SK-N-SH (cell line): ENCODE results near the gene ATP2A3. TPM values are rescaled to one million over a fixed set of nuclear protein-coding genes. Genes with fewer than 3 reads are reported as not detected.

Experiments used
- CTCF ChIA-PET: fragments of 300-600, 350-600 bp; formaldehyde crosslinking; extraction: SDS; loops from one replicate; lab custom pipeline; 2021; lab: Yijun Ruan, JAX
- POLR2A ChIA-PET: fragments of 350-600 bp; sonication (Branson Sonifier 250); formaldehyde crosslinking; extraction: SDS; loops from one replicate; lab custom pipeline; 2020; ENCODE audit warnings: antibody characterized with exemption, inconsistent platforms; lab: Yijun Ruan, JAX
- DNase-seq: peaks from one replicate; pipeline ENCODE4 v3.0.0; 2012
- H2AFZ ChIP-seq: fragments of 200-600 bp; sonication (generic); 2 replicates; pipeline ENCODE4 v1.8.1; 2016; ENCODE audit warnings: antibody characterized with exemption, mild to moderate bottlenecking, low read depth
- H3F3A ChIP-seq: fragments of 200-600 bp; sonication (generic); replicated peaks from 2 replicates; pipeline ENCODE3; 2016; ENCODE audit warnings: antibody characterized with exemption, mild to moderate bottlenecking; ENCODE audit not compliant: insufficient read depth
- H3K27ac ChIP-seq, 2 experiments: fragments of 200-500 bp in 1 of 2; fragments of 200-600 bp in 1 of 2; sonication (Bioruptor generic) in 1 of 2; sonication (generic), shearing (Covaris generic) in 1 of 2; 2 replicates each; pipeline versions ENCODE4 v1.5.1 to v1.6.1; 2014 to 2016; ENCODE audit warnings: low read depth in 2 of 2, inconsistent platforms in 1 of 2, low read length in 1 of 2, mild to moderate bottlenecking in 1 of 2, mixed read lengths in 1 of 2
- H3K27me3 ChIP-seq: fragments of 200-600 bp; sonication (generic), shearing (Covaris generic); 2 replicates; pipeline ENCODE4 v1.6.1; 2016; ENCODE audit warnings: mixed run types; ENCODE audit not compliant: insufficient read depth
- H3K36me3 ChIP-seq, 2 experiments: fragments of 200-500 bp in 1 of 2; fragments of 200-600 bp in 1 of 2; sonication (Bioruptor generic) in 1 of 2; sonication (generic) in 1 of 2; replicated peaks in 1 of 2; 2 replicates each; pipeline versions ENCODE3 to v1.5.1; 2014 to 2016; ENCODE audit warnings: low read length in 1 of 2, mild to moderate bottlenecking in 1 of 2; ENCODE audit not compliant: insufficient read depth in 2 of 2, control insufficient read depth in 1 of 2
- H3K4me1 ChIP-seq, 2 experiments: fragments of 200-500 bp in 1 of 2; fragments of 200-600 bp in 1 of 2; sonication (Bioruptor generic) in 1 of 2; sonication (generic), shearing (Covaris generic) in 1 of 2; 2 replicates each; pipeline versions ENCODE4 v1.5.1 to v1.6.1; 2014 to 2016; ENCODE audit warnings: low read depth in 1 of 2, low read length in 1 of 2, mixed run types in 1 of 2; ENCODE audit not compliant: insufficient read depth in 2 of 2, control insufficient read depth in 1 of 2
- H3K4me2 ChIP-seq: fragments of 200-600 bp; sonication (generic), shearing (Covaris generic); 2 replicates; pipeline ENCODE4 v1.6.1; 2017; ENCODE audit warnings: mixed run types
- H3K4me3 ChIP-seq, 2 experiments: fragments of 200-500 bp in 1 of 2; fragments of 200-600 bp in 1 of 2; sonication (Bioruptor generic) in 1 of 2; sonication (generic), shearing (Covaris generic) in 1 of 2; 2 replicates each; pipeline versions ENCODE4 v1.5.1 to v1.8.1; 2014 to 2016; ENCODE audit warnings: low read depth in 2 of 2, inconsistent platforms in 1 of 2, low read length in 1 of 2, mild to moderate bottlenecking in 1 of 2, mixed read lengths in 1 of 2, moderate library complexity in 1 of 2
- H3K79me2 ChIP-seq: fragments of 200-600 bp; sonication (generic); 2 replicates; pipeline ENCODE4 v1.8.1; 2017; ENCODE audit warnings: mild to moderate bottlenecking; ENCODE audit not compliant: insufficient read depth
- H3K9ac ChIP-seq: fragments of 200-600 bp; sonication (generic); 2 replicates; pipeline ENCODE4 v1.6.1; 2017; ENCODE audit warnings: mixed run types
- H3K9me2 ChIP-seq: fragments of 200-600 bp; sonication (generic); 2 replicates; pipeline ENCODE4 v1.6.1; 2017; ENCODE audit warnings: mixed run types
- H3K9me3 ChIP-seq: fragments of 200-600 bp; sonication (generic); 2 replicates; pipeline ENCODE4 v1.6.1; 2017; ENCODE audit warnings: mixed run types, mild to moderate bottlenecking, moderate library complexity
- H4K20me1 ChIP-seq: fragments of 200-600 bp; sonication (generic); 2 replicates; pipeline ENCODE4 v1.6.1; 2017; ENCODE audit warnings: mild to moderate bottlenecking, mixed run types; ENCODE audit not compliant: insufficient read depth
- CHD2 ChIP-seq: fragments of 150-350 bp; IDR thresholded peaks from 2 replicates; pipeline ENCODE4 v1.6.1; 2018; ENCODE audit warnings: low read length; ENCODE audit not compliant: partially characterized antibody
- EP300 ChIP-seq, 2 experiments: IDR thresholded peaks; 2 replicates each; pipeline versions ENCODE4 v1.4.0 to v1.6.1; 2012; ENCODE audit warnings: borderline replicate concordance in 1 of 2, low read depth in 1 of 2, low read length in 1 of 2
- EZH2phosphoT487 ChIP-seq: fragments of 200-600 bp; sonication (generic); IDR thresholded peaks from 2 replicates; pipeline ENCODE4 v1.6.1; 2017; ENCODE audit warnings: low read depth, mixed run types, mild to moderate bottlenecking, antibody characterized with exemption, moderate library complexity, borderline replicate concordance
- GATA2 ChIP-seq: sonication (generic); formaldehyde crosslinking; IDR thresholded peaks from 2 replicates; pipeline ENCODE4 v1.5.0; 2020; ENCODE audit warnings: mild to moderate bottlenecking, missing genetic modification reagents
- IRF3 ChIP-seq: fragments of 150-350 bp; IDR thresholded peaks from 2 replicates; pipeline ENCODE4 v1.6.1; 2016; ENCODE audit warnings: mild to moderate bottlenecking, low read depth, low read length
- JUND ChIP-seq: IDR thresholded peaks from 2 replicates; pipeline ENCODE4 v1.4.0; 2012
- NRF1 ChIP-seq: IDR thresholded peaks from 2 replicates; pipeline ENCODE4 v1.6.1; 2012; ENCODE audit warnings: low read depth, mild to moderate bottlenecking, low read length
- PBX3 ChIP-seq: IDR thresholded peaks from 2 replicates; pipeline ENCODE4; 2012
- POLR2AphosphoS5 ChIP-seq: IDR thresholded peaks from 2 replicates; pipeline ENCODE4 v1.6.1; 2012; ENCODE audit warnings: low read depth, low read length
- RAD21 ChIP-seq: IDR thresholded peaks from 2 replicates; pipeline ENCODE4 v1.6.1; 2012; ENCODE audit warnings: mild to moderate bottlenecking, low read length
- RFX5 ChIP-seq: IDR thresholded peaks from 2 replicates; pipeline ENCODE4 v1.6.1; 2012; ENCODE audit warnings: mild to moderate bottlenecking, improper control_type of control experiment, low read length
- RXRA ChIP-seq: IDR thresholded peaks from 2 replicates; pipeline ENCODE4 v1.4.0; 2012; ENCODE audit warnings: low read depth, mild to moderate bottlenecking, borderline replicate concordance
- SMC3 ChIP-seq: IDR thresholded peaks from 2 replicates; pipeline ENCODE4 v1.6.1; 2012; ENCODE audit warnings: low read depth, low read length, improper control_type of control experiment
- TAF1 ChIP-seq: IDR thresholded peaks from 2 replicates; pipeline ENCODE4 v1.6.1; 2012; ENCODE audit warnings: low read depth, mild to moderate bottlenecking, low read length, moderate library complexity, borderline replicate concordance
- TEAD4 ChIP-seq: IDR thresholded peaks from 2 replicates; pipeline ENCODE4 v1.4.0; 2012; ENCODE audit warnings: mild to moderate bottlenecking, borderline replicate concordance; ENCODE audit not compliant: insufficient read depth
- YY1 ChIP-seq: IDR thresholded peaks from 2 replicates; pipeline ENCODE4 v1.4.0; 2012; ENCODE audit warnings: low read depth, mild to moderate bottlenecking
- WGBS: methylation state at CpG from one replicate; pipeline ENCODE4 v1.1.6; 2017; ENCODE audit warnings: low lambda C conversion rate; 5-methylcytosine and 5-hydroxymethylcytosine counted together
- polyA plus RNA-seq, 3 experiments: library from polyadenylated mRNA; depleted of rRNA; stranded (reverse); fragments of >200 nt; gene quantifications; 2 replicates each; pipeline ENCODE4 v1.2.3, GENCODE V29; 2012
- TF ChIP-seq, protein P1 (sequence below): IDR thresholded peaks from 2 replicates; pipeline ENCODE4 v1.4.0; 2012; ENCODE audit warnings: low read depth, borderline replicate concordance
- TF ChIP-seq, protein P2 (sequence below): fragments of 150-350 bp; IDR thresholded peaks from 2 replicates; pipeline ENCODE4 v1.6.1; 2017; ENCODE audit warnings: antibody characterized with exemption, low read length, low read depth, borderline replicate concordance

ATP2A3 gene
- polyA plus RNA-seq, 1 of the 3 experiments (the other 2 are of a cell fraction), result 2.1 TPM

- TF ChIP-seq, protein P1, sequence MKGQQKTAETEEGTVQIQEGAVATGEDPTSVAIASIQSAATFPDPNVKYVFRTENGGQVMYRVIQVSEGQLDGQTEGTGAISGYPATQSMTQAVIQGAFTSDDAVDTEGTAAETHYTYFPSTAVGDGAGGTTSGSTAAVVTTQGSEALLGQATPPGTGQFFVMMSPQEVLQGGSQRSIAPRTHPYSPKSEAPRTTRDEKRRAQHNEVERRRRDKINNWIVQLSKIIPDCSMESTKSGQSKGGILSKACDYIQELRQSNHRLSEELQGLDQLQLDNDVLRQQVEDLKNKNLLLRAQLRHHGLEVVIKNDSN, result no peak
Measured at GRCh38 chr17:3959295-3959899, 4.8 kb downstream of the ATP2A3 start (continued).

- H3K27me3 ChIP-seq, result peaks cover 11% of the 10 kb centered on the region
- no peak overlapping the region for H3K4me3 ChIP-seq
- H3K4me2 ChIP-seq, result no peak overlapping the region
- peaks cover 0 to 16% of the 10 kb centered on the region in 2 experiments; a peak in 1 of 4 replicates for H3K4me1 ChIP-seq
- H3K79me2 ChIP-seq, result no peaks in the 10 kb centered on the region
- H2AFZ ChIP-seq, result no peak overlapping the region
- H3K36me3 ChIP-seq, result no peaks in the 10 kb centered on the region
- TF ChIP-seq JUND (no peak), RXRA (no peak), RFX5 (no peak), TAF1 (no peak), RAD21 (no peak), CHD2 (no peak), PBX3 (no peak), EZH2phosphoT487 (no peak), IRF3 (no peak), SMC3 (no peak), YY1 (no peak), POLR2AphosphoS5 (no peak), TEAD4 (no peak), EP300 (IDR thresholded peaks at IDR 0.05; ENCODE audit: borderline replicate concordance in 1 of 2, low read depth in 1 of 2, low read length in 1 of 2) (no peak), NRF1 (no peak), GATA2 (CRISPR knock-in tag) (no peak)
- TF ChIP-seq, protein P2, sequence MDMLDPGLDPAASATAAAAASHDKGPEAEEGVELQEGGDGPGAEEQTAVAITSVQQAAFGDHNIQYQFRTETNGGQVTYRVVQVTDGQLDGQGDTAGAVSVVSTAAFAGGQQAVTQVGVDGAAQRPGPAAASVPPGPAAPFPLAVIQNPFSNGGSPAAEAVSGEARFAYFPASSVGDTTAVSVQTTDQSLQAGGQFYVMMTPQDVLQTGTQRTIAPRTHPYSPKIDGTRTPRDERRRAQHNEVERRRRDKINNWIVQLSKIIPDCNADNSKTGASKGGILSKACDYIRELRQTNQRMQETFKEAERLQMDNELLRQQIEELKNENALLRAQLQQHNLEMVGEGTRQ, result no peak
- TF ChIP-seq, all 33 proteins: peak for 0
- DNase-seq, result peak; percentile 74
- Histone ChIP-seq H3K9me2 (no peaks in the 10 kb centered on the region), H3K27ac (no peak overlapping the region), H3F3A (peaks cover 4% of the 10 kb centered on the region), H3K9ac (no peak overlapping the region), H3K9me3 (no peaks in the 10 kb centered on the region), H4K20me1 (no peaks in the 10 kb centered on the region)
- 88% methylated on average over 16 of the region's 18 CpGs for WGBS
- CTCF ChIA-PET, result interaction anchor here (1.6 kb wide), 1 partner anchor 44 kb away, joined by 7 read pairs; no protein-coding TSS in a partner anchor
- POLR2A ChIA-PET, result no interaction called here
Measured at GRCh38 chr17:3957735-3958599, 6.3 kb downstream of the ATP2A3 start.
